ENCODE measurements around the gene PDGFB.

- TF ChIP-seq ZNF274 (IDR thresholded peaks at IDR 0.05; ENCODE audit: low read depth, low read length): no peak
- TF ChIP-seq YY1 (IDR thresholded peaks at IDR 0.05; ENCODE audit: insufficient read depth, insufficient read length): no peak
Observed at GRCh38 chr22:39256979-39257378, 12.2 kb upstream of the PDGFB start.

Data from NT2/D1 (cell line).